EL (cell line): ENCODE data around the gene FAM156A.
"Not testable (repeated sequence)": the region's sequence is repeated elsewhere in the genome, so short reads cannot be mapped to it uniquely, and the experiment has no call there.

Source experiments
- DNase-seq: peaks from one replicate; pipeline ENCODE4 v3.0.0-alpha.2; 2016

Gene FAM156A, protein sequence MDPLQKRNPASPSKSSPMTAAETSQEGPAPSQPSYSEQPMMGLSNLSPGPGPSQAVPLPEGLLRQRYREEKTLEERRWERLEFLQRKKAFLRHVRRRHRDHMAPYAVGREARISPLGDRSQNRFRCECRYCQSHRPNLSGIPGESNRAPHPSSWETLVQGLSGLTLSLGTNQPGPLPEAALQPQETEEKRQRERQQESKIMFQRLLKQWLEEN

DNA sequence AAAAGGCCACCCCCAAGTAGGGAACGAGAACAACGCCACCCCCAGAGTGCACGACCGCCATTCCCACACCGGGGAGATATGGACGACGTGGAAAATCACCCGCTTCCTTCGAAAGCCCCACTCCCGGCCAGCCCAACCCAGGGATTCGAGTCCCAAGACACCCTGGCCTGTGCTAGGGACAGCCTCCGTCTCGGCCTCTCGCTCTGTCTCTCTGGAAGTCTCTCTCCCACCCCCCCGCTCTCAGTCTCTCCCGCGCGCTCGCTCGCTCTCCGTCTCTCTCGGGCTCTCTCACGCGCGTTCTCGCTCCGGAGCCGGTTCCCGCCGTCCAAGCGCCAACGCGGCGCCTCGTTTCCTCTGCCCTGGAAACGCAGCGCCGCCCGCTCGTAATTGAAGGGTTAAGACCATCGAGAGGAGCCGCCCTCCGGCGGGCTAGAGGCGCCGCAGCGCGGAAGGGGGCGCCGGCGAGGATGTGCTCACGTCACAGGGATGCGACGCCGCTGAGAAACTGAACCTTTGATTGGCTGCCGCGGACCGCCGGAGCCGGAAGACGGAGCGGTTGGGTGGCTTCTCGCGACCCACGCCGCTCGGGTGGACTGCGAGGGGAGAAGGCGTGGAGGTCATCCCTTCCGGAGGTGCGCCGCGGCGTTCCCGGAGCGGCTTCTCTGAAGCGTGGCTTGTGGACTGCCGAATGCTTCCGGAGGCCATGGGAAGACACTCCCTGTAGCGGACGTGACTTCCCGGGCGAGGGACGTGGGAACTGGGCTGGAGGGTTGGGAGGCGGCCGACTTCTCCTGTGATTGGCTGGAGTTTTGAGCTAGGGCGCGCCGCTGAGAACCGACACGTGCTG, at the start of gene FAM156A:
FAM156A (minus strand) TSS at position 406 of the 847 bp plus-strand sequence. CDS start 9,930 bp downstream, outside the sequence.
- DNase-seq: not testable (repeated sequence)

DNA sequence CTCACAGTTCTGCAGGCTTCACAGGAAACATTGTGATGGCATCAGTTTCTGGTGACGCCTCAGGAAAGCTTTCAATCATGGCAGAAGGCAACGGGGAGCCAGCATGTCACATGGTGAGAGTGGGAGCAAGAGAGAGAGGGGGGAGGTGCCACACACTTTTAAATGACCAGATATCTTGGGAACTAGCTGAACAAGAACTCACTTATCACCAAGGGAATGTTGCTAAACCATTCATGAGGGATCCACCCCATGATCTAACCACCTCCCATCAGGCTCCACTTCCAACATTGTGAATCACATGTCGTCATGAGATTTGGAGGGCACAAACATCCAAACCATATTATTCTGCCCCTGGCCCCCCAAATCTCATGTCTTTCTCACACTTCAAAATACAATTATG, 47.0 kb upstream of the FAM156A start:
- DNase-seq: no peak

DNA sequence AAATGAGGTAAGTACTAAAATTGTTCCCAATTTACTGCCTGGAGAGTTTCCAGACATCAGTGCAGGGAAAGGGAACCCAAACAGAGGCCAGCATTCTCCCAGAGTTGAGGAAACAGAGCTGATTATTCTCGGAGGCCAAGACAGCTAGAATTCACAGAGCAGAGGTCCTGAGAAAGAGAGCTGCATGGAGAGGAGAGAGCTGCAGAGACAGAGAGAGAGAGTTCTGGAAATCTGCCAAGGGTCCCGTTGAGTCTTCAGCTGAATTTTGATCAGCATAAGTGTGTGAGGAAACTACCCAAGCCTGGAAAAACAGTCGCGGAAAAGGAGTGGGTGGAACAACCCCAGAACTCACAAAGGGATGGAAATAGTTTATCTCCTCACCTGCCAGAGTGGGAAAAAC, 46.5 kb upstream of the FAM156A start:
- DNase-seq: no peak

DNA sequence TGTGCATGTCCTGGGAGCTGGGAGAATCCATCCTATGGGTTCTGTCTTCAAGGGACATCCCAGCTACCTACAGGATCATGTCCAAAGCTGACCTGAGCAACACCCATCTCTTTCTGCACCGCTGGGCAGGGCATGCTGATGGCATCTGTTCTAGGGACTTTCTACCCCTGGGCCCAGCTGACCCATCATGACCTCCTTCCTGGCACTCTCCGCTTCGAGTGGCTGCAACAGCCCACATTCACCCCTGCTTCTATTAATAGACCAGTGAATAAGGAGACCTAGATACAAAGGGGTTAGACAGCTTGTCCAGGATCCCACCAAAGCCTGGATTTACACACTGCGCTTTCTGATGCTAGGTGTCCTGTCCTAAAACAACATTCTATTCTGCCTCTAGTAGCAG, 45.7 kb upstream of the FAM156A start:
- DNase-seq: no peak

DNA sequence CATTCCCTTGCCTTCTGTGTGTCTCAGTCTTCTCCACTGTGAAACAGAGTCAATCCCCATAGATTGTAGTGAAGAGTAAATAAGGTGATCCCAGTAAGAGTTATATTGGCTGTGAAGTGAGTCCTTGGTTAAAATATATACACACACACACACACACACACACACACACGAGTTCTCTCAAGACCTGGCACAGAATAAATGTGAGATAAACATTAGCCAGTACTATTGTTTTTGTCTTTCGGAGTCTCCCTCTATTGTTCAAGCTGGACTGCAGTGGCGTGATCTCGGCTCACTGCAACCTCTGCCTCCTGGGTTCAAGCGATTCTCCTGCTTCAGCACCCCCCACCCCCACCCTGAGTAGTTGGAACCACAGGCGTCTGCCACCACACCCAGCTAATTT, 44.8 kb upstream of the FAM156A start:
- no peak for DNase-seq

DNA sequence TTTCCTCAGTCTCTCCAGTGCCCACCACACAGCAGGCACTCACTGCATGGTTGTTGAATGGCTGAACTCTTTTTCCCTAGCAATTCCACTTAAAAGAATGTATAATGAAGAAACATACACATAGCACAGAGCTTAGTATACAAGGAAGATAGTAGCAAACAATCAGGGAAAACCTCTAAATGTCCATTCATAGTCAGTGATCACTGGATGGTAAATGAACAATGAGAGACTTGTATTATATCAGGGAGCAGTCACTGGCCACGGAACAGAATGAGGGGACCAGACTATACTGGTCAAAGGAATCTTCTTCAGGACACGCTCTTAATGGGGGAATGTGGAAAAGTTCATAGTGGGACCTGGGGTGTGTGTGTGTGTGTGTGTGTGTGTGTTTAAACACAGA, 43.6 kb upstream of the FAM156A start:
- DNase-seq: no peak

DNA sequence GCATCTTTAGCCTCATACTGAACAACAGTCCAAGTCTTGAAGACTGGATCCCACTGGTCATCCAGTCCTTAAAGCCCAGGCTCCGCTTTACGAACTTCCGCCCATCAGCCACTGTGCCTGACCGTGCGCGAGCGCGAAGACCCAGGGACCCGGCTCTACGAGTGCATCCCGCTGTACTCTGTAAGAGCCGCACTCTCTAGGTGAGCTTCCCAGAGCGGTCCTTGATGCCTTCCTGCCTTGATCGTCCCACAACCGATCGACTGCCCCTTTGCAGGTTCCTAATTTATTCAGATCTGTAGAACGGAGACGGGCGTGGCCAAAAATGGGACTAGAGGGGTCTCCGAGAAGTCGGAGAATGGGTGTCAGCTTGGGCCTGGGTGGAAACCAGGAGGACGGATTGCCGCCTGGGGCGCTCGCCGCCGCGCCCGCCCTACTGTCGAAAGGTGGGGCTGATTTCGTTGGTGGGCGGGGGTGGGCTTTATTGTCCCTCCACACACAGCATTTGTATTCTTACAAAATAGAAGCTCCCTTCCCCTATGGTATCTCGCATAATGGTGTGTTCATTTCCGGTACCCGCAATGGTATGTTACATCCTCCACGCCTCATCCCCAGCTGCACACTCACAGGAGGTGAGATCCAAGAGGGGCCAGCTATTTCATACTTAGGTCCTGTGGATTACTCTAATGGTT, 42.3 kb upstream of the FAM156A start:
- no peak for DNase-seq

DNA sequence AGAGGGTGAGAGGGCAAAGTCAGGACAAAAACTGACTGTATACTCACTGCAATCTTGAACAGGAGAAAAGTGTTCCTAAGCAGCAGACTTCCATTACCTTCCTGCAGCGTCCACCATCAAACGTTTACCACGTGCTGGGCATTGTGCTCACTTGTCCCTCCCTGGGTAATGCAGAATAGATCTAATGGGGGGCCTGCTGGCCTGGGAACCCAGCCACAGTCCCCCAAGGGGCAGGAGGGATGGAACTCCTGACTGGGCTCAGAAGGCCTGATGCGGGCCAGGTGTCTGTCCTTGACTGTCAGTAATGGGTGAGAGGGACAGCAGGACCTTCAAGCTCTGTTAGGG, 37.6 kb upstream of the FAM156A start:
- DNase-seq: no peak

DNA sequence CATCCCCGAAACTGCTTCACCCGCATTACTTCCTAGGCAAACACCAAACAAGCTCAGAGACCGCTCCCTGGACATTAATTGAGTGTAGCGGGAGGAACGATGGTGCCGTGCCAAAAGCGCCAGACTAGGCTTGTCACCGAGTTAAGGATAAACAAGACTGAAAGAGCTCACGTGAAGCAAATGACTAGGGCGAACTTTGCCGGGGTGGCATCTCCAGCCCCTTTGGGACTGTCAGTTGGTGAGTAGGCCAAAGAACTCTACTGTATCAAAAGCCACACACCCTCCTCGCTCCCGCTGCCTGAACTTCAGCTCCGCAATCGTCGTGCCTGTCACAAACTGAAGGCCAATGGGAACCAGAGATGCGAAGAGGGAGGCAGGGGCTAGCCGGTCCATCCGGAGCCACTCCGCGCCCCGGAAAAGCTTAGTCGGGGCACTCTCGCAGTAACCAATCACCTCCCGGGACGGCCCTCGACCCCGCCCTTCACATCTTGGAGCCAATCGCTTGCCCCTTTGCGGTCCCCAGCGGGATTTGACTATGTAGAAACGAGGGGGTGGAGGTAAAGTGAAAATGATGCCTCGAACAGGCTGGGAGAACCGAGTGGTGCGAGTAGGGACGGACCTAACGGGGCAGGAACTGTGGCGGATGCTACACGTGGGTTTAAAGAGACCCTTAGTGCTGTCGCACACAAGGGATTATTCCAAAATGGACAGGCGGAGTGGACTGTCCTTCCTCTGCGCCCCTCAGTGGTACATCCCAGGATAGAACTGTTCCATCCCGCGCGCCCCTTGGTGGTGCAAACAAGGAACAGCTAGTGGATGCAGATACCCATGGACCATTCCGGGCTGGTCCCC, 37.0 kb upstream of the FAM156A start:
- peak; percentile 93 for DNase-seq

DNA sequence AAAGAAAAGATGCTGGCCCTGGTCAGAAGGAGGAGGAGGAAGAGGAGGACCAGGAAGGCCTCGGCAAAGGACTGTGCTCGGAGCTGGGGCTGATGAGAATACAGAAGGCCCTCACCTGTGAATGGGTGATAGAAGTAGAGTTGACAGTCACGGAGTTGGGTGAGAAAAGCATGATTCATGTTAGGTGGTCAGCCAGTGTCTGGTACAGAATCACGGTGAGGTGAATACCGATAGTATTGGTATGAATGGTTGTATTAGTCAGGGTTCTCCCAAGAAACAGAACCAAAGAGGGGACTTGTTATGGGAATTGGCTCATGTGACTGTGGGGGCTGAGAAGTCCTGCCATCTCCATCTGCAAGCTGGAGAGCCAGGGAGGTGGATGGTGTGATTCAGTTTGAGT, 32.5 kb upstream of the FAM156A start:
- DNase-seq: no peak

DNA sequence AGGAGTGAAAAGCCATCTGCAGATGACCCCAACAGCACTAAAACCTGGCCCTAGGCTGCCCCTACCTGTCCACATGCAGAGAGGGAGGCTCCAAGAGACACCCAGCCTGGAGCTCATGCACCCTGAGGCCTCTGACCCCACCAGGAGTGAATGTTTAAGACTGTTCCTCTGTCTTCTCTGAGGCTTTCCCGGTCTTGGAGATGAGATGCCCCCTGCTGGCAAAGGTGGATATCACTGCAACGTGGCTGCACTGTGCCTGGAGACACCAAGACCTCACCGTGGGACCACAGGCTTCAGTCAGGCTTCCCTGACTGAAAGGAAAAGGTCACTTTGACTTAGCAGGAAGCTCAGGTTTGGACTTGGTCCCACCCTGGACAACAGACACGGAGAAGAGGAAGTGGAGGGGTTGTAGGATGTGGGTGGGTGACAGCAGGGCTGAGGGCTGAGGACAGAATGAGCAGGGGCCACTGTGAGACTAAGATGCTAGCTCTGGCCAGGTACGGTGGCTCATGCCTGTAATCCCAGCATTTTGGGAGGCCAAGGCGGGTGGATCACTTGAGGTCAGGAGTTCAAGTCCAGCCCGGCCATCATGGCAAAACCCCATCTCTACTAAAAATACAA, 31.8 kb upstream of the FAM156A start:
- peak; percentile 59 for DNase-seq

DNA sequence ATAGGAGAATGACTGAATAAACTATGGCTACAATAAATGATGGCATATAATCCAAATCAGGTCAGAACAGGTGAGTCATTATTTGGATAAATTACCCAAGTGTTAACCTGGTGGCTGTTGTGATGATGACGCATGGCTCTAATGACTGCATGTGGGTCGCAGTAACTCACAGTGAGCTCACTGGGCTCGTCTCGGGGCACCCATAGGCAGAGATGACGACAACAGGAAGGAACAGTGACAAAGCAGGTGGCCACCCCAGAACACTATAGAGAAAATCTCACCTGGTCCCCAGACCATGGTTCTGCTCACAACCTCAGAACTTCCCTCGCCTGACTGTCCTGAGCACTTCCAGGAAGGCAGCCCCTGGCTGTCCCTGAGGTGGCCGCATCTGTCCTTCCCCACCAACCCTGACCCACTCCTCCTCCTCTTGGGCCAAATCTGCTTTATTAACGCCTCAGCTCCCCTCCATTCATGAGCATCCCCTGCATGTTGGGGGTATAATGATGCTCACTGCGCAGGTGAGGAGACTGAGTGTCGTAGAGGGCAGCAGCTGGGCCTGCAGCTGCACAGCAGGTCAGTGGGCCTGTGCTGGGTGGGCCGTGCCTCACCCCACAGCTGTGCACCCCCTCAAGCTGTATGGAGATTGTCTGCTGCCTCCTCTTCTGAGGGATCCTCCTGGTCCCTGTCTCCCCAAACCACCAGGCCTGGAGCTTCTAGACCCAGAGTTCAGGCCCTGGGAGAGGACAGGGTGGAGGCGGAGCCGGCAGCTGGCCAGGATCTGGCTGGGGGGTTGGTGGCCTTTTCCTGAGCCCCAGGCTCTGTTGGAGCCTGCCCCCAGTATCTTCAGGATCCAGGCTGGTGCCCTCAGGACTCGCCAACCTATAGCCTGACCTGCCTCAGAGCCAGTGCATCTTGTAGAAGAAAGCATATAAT, 30.9 kb upstream of the FAM156A start:
- no peak for DNase-seq

DNA sequence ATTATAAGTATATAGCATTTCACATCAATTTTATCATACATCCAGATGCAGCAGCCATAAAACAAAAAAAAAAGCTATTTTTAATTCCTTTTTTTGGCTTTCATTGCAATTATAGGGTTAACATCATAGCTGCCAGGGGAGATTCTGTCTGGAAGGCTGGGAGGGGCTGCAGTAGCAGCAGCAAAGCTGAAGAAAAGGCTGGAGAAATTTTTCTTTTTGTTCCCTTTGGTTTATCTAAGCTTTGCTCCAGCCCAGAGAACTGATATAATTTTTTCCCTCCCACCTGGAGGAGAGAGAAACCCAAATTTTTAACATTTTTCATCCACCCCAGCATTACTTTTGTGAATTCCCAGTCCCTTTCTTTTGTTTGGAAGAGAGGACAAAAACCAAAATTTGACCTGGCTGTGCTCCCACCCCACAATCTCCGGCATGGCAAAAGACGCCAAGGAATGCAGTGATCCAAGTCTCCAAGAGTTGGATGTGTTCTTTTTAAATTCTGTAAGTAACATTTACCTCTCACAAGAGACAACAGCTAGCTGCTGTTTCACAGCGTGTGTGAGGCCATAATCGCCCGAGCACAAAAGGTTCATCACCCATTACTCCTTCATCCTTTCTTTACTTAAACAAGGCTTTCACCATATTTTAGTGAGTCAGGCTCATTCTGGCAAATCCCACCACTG, 25.1 kb upstream of the FAM156A start:
- no peak for DNase-seq

DNA sequence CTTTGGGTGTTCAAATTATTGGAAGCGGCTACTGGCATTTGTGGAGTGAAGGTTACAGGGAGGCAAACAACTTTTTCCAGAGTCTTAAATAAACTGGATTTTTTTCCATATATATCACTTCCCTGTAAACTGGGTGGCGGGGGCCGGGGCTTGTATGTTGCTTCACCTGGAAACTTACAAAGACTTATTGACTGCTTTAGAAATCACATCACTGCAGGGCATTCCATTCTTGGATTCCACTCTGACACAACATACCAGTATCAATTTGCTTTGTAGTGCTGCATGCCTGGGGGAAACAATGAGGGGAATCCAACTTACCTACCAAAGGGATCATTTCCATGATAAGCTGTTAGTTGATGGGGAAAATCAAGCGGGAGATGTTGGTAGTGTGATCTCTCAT, 21.7 kb upstream of the FAM156A start:
- DNase-seq: peak; percentile 5

DNA sequence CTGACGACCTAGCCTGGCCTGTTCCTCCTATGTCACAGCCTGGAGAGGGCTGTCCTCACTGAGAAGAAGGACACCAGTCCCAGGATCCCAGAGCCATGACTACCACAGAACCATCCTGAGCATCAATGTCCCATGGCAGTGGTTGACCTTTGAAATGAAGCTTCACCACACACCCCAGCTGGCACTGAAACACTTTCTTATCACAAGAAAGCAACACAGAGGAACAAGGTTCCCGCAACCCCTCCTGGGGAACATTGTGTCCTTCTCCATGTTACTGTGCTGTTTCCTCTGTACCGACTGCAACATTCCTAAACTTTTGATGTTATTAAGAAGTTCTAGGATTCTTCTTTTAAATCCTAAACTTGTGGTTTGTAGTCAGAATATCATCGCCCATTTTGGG, 21.2 kb upstream of the FAM156A start:
- no peak for DNase-seq

DNA sequence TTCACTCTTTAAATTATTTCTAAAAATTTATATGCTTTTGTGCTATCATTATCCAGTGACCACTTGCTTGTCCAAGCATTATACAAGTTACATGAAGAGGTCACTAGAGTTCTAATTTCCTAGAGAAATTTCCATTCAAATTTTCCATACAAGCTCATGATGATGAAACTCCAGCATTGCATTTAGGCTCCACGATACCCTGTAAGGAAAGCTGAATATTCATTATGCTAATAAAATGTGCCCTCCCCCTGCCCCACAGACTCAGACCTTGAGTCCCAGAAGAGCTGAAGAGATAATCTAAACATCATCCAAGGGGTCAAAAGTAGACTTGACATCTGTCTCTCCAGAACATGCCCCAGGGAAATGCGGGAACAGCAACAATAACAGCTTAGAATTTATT, 19.6 kb upstream of the FAM156A start:
- DNase-seq: no peak

DNA sequence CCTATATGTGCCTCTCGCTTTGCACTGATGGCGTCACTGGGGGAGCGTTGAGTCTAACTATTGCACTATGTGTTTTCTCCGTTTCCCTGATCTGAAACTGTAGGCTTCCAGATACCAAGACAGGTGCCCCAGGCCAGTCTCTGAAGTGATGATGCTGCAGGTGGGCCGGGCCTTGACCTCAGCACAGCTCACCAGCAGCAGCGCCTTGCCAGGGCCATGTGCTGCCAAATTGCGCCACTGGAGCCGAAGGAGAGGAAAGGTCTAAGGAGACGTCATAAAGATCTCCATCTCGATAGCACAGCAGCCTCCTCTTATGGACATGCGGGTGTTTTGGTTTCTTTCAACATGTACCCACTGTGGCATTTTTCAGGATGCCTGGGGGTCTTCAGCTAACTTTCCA, 17.3 kb upstream of the FAM156A start:
- DNase-seq: not testable (repeated sequence)

DNA sequence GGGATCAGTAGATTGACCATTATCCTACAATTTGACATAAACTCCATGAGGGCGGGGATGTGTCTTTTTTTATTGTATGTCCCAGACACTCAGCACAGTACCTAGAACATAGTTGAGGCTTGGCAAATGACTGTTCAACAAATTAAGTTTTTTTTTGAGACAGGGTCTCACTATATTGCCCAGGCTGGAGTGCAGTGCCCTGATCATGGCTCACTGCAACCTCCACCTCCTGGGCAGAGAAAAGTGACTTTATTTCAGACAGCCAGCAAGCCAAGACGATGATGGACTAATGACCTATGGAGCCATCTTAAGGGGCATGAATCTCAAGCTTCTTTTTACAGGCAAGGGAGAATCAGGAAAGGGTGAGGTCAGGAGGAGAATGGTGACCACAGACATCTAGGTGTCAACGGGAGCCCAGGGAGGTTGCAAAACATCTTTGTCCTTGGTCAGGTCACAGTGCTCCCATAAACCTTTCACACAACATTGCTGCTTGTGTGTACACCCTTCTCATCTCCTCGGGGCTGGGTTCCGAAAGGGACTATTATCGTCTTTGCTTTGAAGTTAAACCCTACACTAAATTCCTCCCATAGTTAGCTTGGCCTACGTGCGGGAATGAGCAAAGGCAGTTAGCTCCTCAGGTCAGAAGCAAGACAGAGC, 16.1 kb upstream of the FAM156A start:
- DNase-seq: not testable (repeated sequence)

DNA sequence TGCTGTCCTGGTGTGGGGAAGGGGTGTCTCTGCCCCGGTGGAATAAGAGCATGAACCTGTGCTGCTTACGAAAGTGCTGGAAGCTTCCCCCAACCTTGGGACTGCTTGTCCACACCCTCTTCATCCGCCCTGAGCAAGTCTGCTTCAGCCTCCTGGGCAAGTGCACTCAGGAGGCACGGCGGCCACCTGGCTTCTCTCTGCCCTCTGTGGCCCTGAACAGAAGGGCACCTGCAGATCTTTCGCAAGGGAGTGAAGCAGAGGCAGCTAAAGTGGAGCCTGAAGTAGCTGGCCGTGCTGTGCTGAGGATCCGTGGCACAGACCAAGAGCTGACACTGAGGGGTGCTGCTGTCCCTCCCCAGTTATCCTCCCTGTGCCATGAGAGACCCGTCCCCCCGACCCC, 9.6 kb upstream of the FAM156A start:
- not testable (repeated sequence) for DNase-seq
